VCaP (cell line): ENCODE results near the gene MET.
"Not testable (repeated sequence)": the region's sequence is repeated elsewhere in the genome, so short reads cannot be mapped to it uniquely, and the experiment has no call there.

Source experiments
- H3K27ac ChIP-seq: fragments of 450-650 bp; 2 replicates; pipeline ENCODE4 v1.5.1; 2017
- CTCF ChIP-seq: fragments of 450-650 bp; conservative IDR thresholded peaks from 2 replicates; pipeline ENCODE4 v1.5.1; 2017; ENCODE audit warnings: mild to moderate bottlenecking, moderate library complexity

MET gene

GRCh38 chr7:116736927-116737715 is 65.1 kb downstream of the MET start:
- TF ChIP-seq CTCF = no peak
- H3K27ac ChIP-seq = no peak overlapping the region

GRCh38 chr7:116738378-116738777 is 66.4 kb downstream of the MET start:
- TF ChIP-seq CTCF = no peak
- H3K27ac ChIP-seq = no peak overlapping the region

- TF ChIP-seq CTCF = no peak
- no peak overlapping the region for H3K27ac ChIP-seq
Observed at GRCh38 chr7:116739307-116739706, 67.3 kb downstream of the MET start.

GRCh38 chr7:116740231-116740630 is 68.2 kb downstream of the MET start:
- TF ChIP-seq CTCF = no peak
- H3K27ac ChIP-seq = no peak overlapping the region

GRCh38 chr7:116740755-116741462 is 68.9 kb downstream of the MET start:
- no peak overlapping the region for H3K27ac ChIP-seq
- TF ChIP-seq CTCF = no peak

GRCh38 chr7:116741625-116742316 is 69.8 kb downstream of the MET start:
- no peak overlapping the region for H3K27ac ChIP-seq
- TF ChIP-seq CTCF = no peak

- no peak for TF ChIP-seq CTCF
- no peak overlapping the region for H3K27ac ChIP-seq
Observed at GRCh38 chr7:116742641-116743040, 70.6 kb downstream of the MET start.

- not testable (repeated sequence) for H3K27ac ChIP-seq
Observed at GRCh38 chr7:116743835-116744234, 71.8 kb downstream of the MET start.

GRCh38 chr7:116746388-116746787 is 74.4 kb downstream of the MET start:
- H3K27ac ChIP-seq = not testable (repeated sequence)

- H3K27ac ChIP-seq = not testable (repeated sequence)
Observed at GRCh38 chr7:116751070-116751469, 79.1 kb downstream of the MET start.
